Astrocyte of the cerebellum (primary cell): ENCODE results near the gene KCNH1.

ENCODE experiments used
- DNase-seq: peaks from one replicate; pipeline ENCODE4 v3.0.0-alpha.2; 2011; ENCODE audit warnings: low read depth
- H3K4me3 ChIP-seq: 2 replicates; pipeline ENCODE4 v1.5.1; 2011; ENCODE audit warnings: mild to moderate bottlenecking, low read depth, low read length, moderate library complexity
- in situ Hi-C: cut with HindIII; loops from 2 replicates; pipeline ENCODE4 v1.10.0; 2017; ENCODE audit warnings: low sequenced_read_pairs
- TF ChIP-seq, protein P1 (sequence below): IDR thresholded peaks from 2 replicates; pipeline ENCODE4 v1.5.1; 2012; ENCODE audit warnings: low read length, low read depth, moderate library complexity, mild to moderate bottlenecking; ENCODE audit errors: missing control alignments

KCNH1 gene

DNA sequence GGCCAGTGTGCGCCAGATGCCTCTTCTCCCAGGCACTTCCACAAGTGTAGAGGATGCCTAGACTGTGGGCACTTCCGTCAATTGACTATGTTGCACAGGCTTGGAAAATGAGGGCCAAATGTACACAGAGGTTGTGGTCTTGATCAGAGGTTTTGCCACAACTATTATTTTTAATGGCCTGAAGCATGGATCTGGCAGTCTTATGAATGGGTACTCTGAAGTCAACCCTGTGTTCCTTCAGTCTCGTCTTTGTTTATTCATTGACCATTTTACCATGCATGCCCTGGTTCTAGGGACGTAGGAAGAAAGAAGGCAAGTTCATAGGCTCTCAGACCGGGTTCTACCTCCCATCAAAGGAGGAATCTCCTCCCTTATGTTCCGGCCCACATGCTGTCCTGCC, 476.1 kb downstream of the KCNH1 start:
- no peak overlapping the region for H3K4me3 ChIP-seq
- in situ Hi-C loops, result no loop called here
- TF ChIP-seq, protein P1, sequence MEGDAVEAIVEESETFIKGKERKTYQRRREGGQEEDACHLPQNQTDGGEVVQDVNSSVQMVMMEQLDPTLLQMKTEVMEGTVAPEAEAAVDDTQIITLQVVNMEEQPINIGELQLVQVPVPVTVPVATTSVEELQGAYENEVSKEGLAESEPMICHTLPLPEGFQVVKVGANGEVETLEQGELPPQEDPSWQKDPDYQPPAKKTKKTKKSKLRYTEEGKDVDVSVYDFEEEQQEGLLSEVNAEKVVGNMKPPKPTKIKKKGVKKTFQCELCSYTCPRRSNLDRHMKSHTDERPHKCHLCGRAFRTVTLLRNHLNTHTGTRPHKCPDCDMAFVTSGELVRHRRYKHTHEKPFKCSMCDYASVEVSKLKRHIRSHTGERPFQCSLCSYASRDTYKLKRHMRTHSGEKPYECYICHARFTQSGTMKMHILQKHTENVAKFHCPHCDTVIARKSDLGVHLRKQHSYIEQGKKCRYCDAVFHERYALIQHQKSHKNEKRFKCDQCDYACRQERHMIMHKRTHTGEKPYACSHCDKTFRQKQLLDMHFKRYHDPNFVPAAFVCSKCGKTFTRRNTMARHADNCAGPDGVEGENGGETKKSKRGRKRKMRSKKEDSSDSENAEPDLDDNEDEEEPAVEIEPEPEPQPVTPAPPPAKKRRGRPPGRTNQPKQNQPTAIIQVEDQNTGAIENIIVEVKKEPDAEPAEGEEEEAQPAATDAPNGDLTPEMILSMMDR, result no peak
- no peak for DNase-seq

DNA sequence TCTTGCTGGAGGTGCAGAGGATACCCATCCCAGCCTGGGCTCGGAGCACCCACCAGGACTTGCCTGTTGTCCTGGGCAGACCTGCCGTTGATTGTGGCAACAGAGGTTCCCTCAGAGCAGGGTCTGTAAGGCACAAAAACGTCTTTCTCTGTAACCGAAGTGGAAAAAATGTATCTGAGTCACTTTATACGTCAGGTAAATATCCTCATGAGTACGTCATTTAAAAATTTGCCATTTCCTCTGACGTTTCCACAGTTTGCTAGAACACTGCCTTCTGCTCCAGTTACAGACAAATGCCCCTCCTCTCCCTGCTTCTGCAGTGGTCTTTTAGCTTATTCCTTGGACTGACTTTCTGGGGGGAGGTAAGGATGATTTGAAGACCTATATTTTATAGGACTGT, 478.4 kb downstream of the KCNH1 start:
- H3K4me3 ChIP-seq, result no peak overlapping the region
- in situ Hi-C loops, result no loop called here
- DNase-seq, result no peak
- TF ChIP-seq, protein P1, result no peak

DNA sequence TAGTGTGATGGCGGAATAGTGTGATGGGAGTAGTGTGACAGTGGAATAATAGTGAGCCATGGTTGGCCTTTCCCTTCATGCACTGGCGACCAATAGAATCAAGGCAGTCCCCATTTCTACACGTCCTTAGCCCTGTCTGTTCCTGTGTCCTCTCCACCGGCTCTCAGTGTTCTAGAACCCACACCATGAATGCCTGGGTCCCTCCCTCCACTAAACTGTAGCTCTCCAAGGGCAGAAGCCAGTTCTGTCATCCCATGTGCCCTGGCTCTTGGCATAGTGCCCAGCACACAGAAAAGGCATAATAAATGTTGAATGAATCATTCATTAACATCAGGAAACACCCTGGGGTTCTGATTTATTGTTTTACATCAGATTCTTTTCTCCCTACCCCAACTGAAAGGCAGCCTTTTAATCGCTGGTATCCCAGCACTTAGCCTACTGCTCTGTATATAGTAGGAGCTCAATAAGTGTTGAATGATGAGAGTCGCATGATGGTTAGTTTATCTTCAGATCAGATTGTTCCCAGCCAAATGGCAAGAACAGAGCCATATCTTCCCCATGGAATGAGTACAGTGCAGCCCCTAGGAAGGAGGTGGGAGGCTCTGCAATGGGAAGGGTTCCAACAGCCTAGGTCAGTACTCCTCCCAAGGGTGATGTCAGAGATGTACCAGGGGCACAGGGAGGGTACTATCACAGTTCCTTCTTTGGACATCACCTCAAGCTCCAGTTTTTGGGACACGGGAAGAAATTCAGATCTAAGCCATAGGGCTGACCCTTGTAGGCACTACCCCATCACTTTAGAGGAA, 479.6 kb downstream of the KCNH1 start:
- no peak overlapping the region for H3K4me3 ChIP-seq
- no peak for DNase-seq
- TF ChIP-seq, protein P1, result no peak
- in situ Hi-C loops, result no loop called here

DNA sequence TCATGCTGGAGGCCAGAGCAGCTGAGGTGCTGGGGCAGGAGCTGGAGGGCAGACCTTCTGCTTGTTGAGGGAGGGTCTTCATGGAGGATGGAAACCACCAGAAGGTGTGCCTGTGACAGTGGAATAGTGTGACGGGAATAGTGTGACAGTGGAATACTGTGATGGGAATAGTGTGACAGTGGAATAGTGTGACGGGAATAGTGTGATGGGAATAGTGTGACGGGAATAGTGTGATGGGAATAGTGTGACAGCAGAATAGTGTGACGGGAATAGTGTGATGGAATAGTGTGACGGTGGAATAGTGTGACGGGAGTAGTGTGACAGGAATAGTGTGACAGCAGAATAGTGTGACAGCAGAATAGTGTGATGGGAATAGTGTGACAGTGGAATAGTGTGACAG, 480.2 kb downstream of the KCNH1 start:
- in situ Hi-C loops, result no loop called here
- H3K4me3 ChIP-seq, result no peak overlapping the region
- DNase-seq, result no peak
- TF ChIP-seq, protein P1, result no peak

DNA sequence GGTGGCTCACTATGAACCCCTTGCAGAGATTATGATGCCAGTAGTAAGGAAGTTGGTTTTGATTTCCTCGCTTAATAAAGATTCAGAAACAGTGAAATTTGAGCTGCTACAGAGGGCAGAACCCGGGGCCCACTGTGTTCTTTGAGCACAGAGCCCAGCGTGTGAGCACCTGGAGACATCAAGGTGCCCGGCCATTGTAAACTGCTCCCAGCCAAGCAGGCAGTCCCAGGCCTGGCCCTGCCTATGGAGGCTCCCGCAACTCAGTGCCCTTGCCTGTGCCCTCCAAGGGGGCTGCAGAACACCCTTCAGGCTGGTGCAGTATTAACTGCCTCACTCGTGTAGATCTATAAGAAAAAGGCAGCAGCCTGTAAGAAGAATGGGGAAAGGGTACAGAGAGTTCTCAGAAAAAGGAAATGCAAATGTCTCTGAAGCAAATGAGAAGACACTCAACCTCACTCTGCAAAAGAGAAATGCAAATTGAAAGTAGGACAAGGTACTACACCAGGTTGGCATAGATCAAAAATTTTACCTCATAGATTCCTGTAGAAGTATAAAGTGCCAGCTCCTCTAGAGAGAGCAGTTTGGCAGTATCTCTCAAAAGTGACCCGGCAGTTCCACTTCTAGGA, 481.5 kb downstream of the KCNH1 start:
- no peak for DNase-seq
- TF ChIP-seq, protein P1, result no peak
- in situ Hi-C loops, result no loop called here
- no peak overlapping the region for H3K4me3 ChIP-seq

DNA sequence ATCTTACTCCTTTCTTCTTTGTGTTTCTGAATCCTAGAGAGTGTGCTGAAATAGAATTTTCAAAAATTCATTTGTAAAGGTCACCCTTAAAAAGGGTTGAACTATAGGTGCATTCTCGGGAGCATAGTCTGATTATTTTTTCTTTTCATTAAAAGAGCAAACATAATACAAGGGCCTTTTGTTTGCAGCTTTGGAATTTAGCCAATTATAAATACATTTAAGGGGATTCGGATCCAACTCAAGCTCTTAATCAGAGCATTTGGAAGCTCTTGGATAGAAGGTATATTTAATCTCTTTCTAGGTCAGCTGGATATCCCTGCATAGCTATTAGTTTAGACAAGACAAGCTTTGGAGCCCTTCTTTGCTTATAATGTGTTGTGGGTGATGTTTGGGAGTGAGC, 483.5 kb downstream of the KCNH1 start:
- no peak for DNase-seq
- TF ChIP-seq, protein P1, result no peak
- in situ Hi-C loops, result no loop called here
- H3K4me3 ChIP-seq, result no peak overlapping the region
